GM21737 (cell line): ENCODE results near the gene MRPL54.
"Not testable (repeated sequence)": the region's sequence is repeated elsewhere in the genome, so short reads cannot be mapped to it uniquely, and the experiment has no call there.

Source experiments
- ATAC-seq: cut with Tn5 transposase; IDR thresholded peaks from one replicate; pipeline ENCODE4 v1.9.1; 2021; ENCODE audit warnings: mild to moderate bottlenecking, moderate library complexity; ENCODE audit not compliant: unreplicated experiment

The MRPL54 gene

GRCh38 chr19:3738477-3739220 is 23.8 kb upstream of the MRPL54 start:
- no peak for ATAC-seq

- no peak for ATAC-seq
Observed at GRCh38 chr19:3740431-3740830, 22.1 kb upstream of the MRPL54 start.

GRCh38 chr19:3743486-3743885 is 19.0 kb upstream of the MRPL54 start:
- no peak for ATAC-seq

- no peak for ATAC-seq
Observed at GRCh38 chr19:3745363-3746045, 17.0 kb upstream of the MRPL54 start.

- ATAC-seq, result no peak
Observed at GRCh38 chr19:3746371-3747056, 16.0 kb upstream of the MRPL54 start.

- ATAC-seq, result no peak
Observed at GRCh38 chr19:3748965-3749364, 13.5 kb upstream of the MRPL54 start.

- ATAC-seq, result no peak
Observed at GRCh38 chr19:3750211-3750610, 12.3 kb upstream of the MRPL54 start.

- no peak for ATAC-seq
Observed at GRCh38 chr19:3751236-3751635, 11.2 kb upstream of the MRPL54 start.

GRCh38 chr19:3752492-3752891 is 10.0 kb upstream of the MRPL54 start:
- ATAC-seq, result no peak

GRCh38 chr19:3753631-3754410 is 8.7 kb upstream of the MRPL54 start:
- ATAC-seq, result no peak

- not testable (repeated sequence) for ATAC-seq
Observed at GRCh38 chr19:3757705-3758104, 4.8 kb upstream of the MRPL54 start.

GRCh38 chr19:3758297-3758696 is 4.2 kb upstream of the MRPL54 start:
- ATAC-seq, result not testable (repeated sequence)

- ATAC-seq, result no peak
Observed at GRCh38 chr19:3759482-3760254, 2.8 kb upstream of the MRPL54 start.

GRCh38 chr19:3760871-3761361 is 1.6 kb upstream of the MRPL54 start:
- no peak for ATAC-seq

- peak; percentile 49 for ATAC-seq
Observed at GRCh38 chr19:3761382-3762129, 926 bp upstream of the MRPL54 start, which contains the start of gene APBA3. Gene APBA3 (minus strand): TSS chr19:3761692. CDS start chr19:3760264, 1,428 bp downstream.

GRCh38 chr19:3762130-3762473 is 380 bp upstream of the MRPL54 start:
- no peak for ATAC-seq

GRCh38 chr19:3765121-3765520 is 2.6 kb downstream of the MRPL54 start:
- no peak for ATAC-seq

GRCh38 chr19:3765757-3766156 is 3.3 kb downstream of the MRPL54 start:
- not testable (repeated sequence) for ATAC-seq

GRCh38 chr19:3766520-3766919 is 4.0 kb downstream of the MRPL54 start:
- ATAC-seq, result no peak
